Stimulated activated CD8-positive, alpha-beta memory T cell treated with anti-CD3 and anti-CD28 coated beads, Interleukin-7, amount 100 ng/mL, for 24 hours (primary cell): ENCODE data around the gene PTPN13.

Experiments used
- DNase-seq: peaks from one replicate; pipeline ENCODE4 v3.0.0-alpha.2; 2020; ENCODE audit warnings: low read depth

The PTPN13 gene

GRCh38 chr4:86587381-86588140 lies 6.6 kb upstream of the PTPN13 start:
- no peak for DNase-seq

GRCh38 chr4:86592553-86593249 lies 1.4 kb upstream of the PTPN13 start:
- DNase-seq: no peak

- no peak for DNase-seq
Observed at GRCh38 chr4:86594559-86595425, 677 bp downstream of the PTPN13 start.

GRCh38 chr4:86595426-86595805 lies 1.3 kb downstream of the PTPN13 start:
- no peak for DNase-seq

GRCh38 chr4:86596807-86597206 lies 2.7 kb downstream of the PTPN13 start:
- no peak for DNase-seq

- no peak for DNase-seq
Observed at GRCh38 chr4:86600007-86600653, 6.0 kb downstream of the PTPN13 start.

- DNase-seq: no peak
Observed at GRCh38 chr4:86603311-86603885, 9.3 kb downstream of the PTPN13 start.

- DNase-seq: no peak
Observed at GRCh38 chr4:86606809-86607208, 12.7 kb downstream of the PTPN13 start.

GRCh38 chr4:86608757-86609375 lies 14.8 kb downstream of the PTPN13 start:
- DNase-seq: no peak

GRCh38 chr4:86611757-86612156 lies 17.6 kb downstream of the PTPN13 start:
- DNase-seq: no peak

GRCh38 chr4:86613734-86614133 lies 19.6 kb downstream of the PTPN13 start:
- no peak for DNase-seq

GRCh38 chr4:86614865-86615264 lies 20.8 kb downstream of the PTPN13 start:
- DNase-seq: no peak

- DNase-seq: no peak
Observed at GRCh38 chr4:86615501-86615900, 21.4 kb downstream of the PTPN13 start.

- DNase-seq: no peak
Observed at GRCh38 chr4:86619656-86620055, 25.5 kb downstream of the PTPN13 start.

GRCh38 chr4:86621435-86621834 lies 27.3 kb downstream of the PTPN13 start:
- DNase-seq: no peak

GRCh38 chr4:86626066-86626465 lies 32.0 kb downstream of the PTPN13 start:
- no peak for DNase-seq

GRCh38 chr4:86627462-86628135 lies 33.5 kb downstream of the PTPN13 start:
- no peak for DNase-seq

GRCh38 chr4:86630629-86631028 lies 36.5 kb downstream of the PTPN13 start:
- no peak for DNase-seq

- no peak for DNase-seq
Observed at GRCh38 chr4:86631166-86631565, 37.1 kb downstream of the PTPN13 start.

GRCh38 chr4:86633854-86634253 lies 39.7 kb downstream of the PTPN13 start:
- DNase-seq: no peak

- no peak for DNase-seq
Observed at GRCh38 chr4:86640469-86640868, 46.4 kb downstream of the PTPN13 start.
